ENCODE measurements around the gene TRAPPC10. TPM values are rescaled to one million over a fixed set of nuclear protein-coding genes. Genes with fewer than 3 reads are reported as not detected.

The TRAPPC10 gene
- polyA plus RNA-seq, 1 of the 3 experiments (the other 2 are of a cell fraction) = 17.5 TPM

GRCh38 chr21:44027607-44028286 is 15.6 kb downstream of the TRAPPC10 start:
- no peak overlapping the region for H3K4me3 ChIP-seq (ENCODE audit: low read depth in 2 of 2, low read length in 1 of 2)
- CTCF ChIA-PET = interaction anchor here (0.6 to 1.3 kb wide), 2 partner anchors 14 to 53 kb away, joined by 3 to 4 read pairs; no protein-coding TSS in a partner anchor
- no peaks in the 10 kb centered on the region for H3F3A ChIP-seq (replicated peaks; ENCODE audit: insufficient read depth)
- H3K79me2 ChIP-seq (ENCODE audit: insufficient read depth) = peaks cover 100% of the 10 kb centered on the region
- H3K9me2 ChIP-seq = no peaks in the 10 kb centered on the region
- H3K27me3 ChIP-seq (ENCODE audit: insufficient read depth) = no peaks in the 10 kb centered on the region
- WGBS (ENCODE audit: low lambda C conversion rate) = 89% methylated on average over 4 of the region's 8 CpGs
- DNase-seq = no peak
- POLR2A ChIA-PET = no interaction called here
- no peaks in the 10 kb centered on the region for H3K9me3 ChIP-seq
- no peak overlapping the region for H3K27ac ChIP-seq (ENCODE audit: low read depth in 2 of 2, low read length in 1 of 2)
- peaks cover 8 to 13% of the 10 kb centered on the region in 2 experiments; a peak in 2 of 4 replicates for H3K4me1 ChIP-seq (ENCODE audit: control insufficient read depth in 1 of 2, insufficient read depth in 2 of 2, low read depth in 1 of 2, low read length in 1 of 2)
- peaks cover 2 to 8% of the 10 kb centered on the region in 2 experiments for H3K36me3 ChIP-seq (replicated peaks in 1 of 2; ENCODE audit: control insufficient read depth in 1 of 2, insufficient read depth in 2 of 2, low read length in 1 of 2)
- H3K4me2 ChIP-seq = no peak overlapping the region
- peaks cover 91% of the 10 kb centered on the region for H4K20me1 ChIP-seq (ENCODE audit: insufficient read depth)
- H3K9ac ChIP-seq = no peak overlapping the region
- H2AFZ ChIP-seq (ENCODE audit: low read depth) = no peak overlapping the region
- TF ChIP-seq RXRA (IDR thresholded peaks at IDR 0.05; ENCODE audit: borderline replicate concordance, low read depth) = no peak
- TF ChIP-seq RCOR1 (IDR thresholded peaks at IDR 0.05; ENCODE audit: low read length) = no peak
- TF ChIP-seq USF1 (IDR thresholded peaks at IDR 0.05; ENCODE audit: borderline replicate concordance, low read depth) = no peak
- TF ChIP-seq TCF12 (IDR thresholded peaks at IDR 0.05) = no peak
- no peak for TF ChIP-seq NFIC (IDR thresholded peaks at IDR 0.05; ENCODE audit: borderline replicate concordance)
- TF ChIP-seq NRF1 (IDR thresholded peaks at IDR 0.05; ENCODE audit: low read depth, low read length) = no peak
- no peak for TF ChIP-seq RFX5 (IDR thresholded peaks at IDR 0.05; ENCODE audit: low read length)
- TF ChIP-seq MAX (IDR thresholded peaks at IDR 0.05; ENCODE audit: low read depth) = no peak
- no peak for TF ChIP-seq ELF1 (IDR thresholded peaks at IDR 0.05)
- TF ChIP-seq EP300 (IDR thresholded peaks at IDR 0.05; ENCODE audit: borderline replicate concordance in 1 of 2, low read depth in 1 of 2, low read length in 1 of 2) = no peak
- TF ChIP-seq CHD2 (IDR thresholded peaks at IDR 0.05; ENCODE audit: low read length, partially characterized antibody) = no peak
- no peak for TF ChIP-seq ZBTB33 (IDR thresholded peaks at IDR 0.05; ENCODE audit: borderline replicate concordance, low read depth)
- no peak for TF ChIP-seq YY1 (IDR thresholded peaks at IDR 0.05; ENCODE audit: low read depth)
- TF ChIP-seq FOXM1 (IDR thresholded peaks at IDR 0.05; ENCODE audit: low read depth) = no peak
- TF ChIP-seq FOXJ3 (CRISPR knock-in tag; IDR thresholded peaks at IDR 0.05) = no peak
- no peak for TF ChIP-seq CTCF (IDR thresholded peaks at IDR 0.05)
- no peak for TF ChIP-seq TAF1 (IDR thresholded peaks at IDR 0.05; ENCODE audit: borderline replicate concordance, low read depth, low read length)
